Stimulated activated CD4-positive, alpha-beta T cell treated with anti-CD3 and anti-CD28 coated beads, Interleukin-12 subunit alpha, Interleukin-12 subunit beta, amount 100 ng/mL, for 4 hours (primary cell): ENCODE measurements around the gene PLD6.
"Not testable (repeated sequence)": the region's sequence is repeated elsewhere in the genome, so short reads cannot be mapped to it uniquely, and the experiment has no call there.

Experiments
- DNase-seq: peaks from one replicate; pipeline ENCODE4 v3.0.0-alpha.2; 2020

The PLD6 gene

GRCh38 chr17:17172990-17173389 lies 33.1 kb downstream of the PLD6 start:
- no peak for DNase-seq

- DNase-seq: no peak
Observed at GRCh38 chr17:17172001-17172939, 33.9 kb downstream of the PLD6 start.

GRCh38 chr17:17171186-17171585 lies 34.9 kb downstream of the PLD6 start:
- DNase-seq: no peak

- DNase-seq: no peak
Observed at GRCh38 chr17:17170346-17170985, 35.7 kb downstream of the PLD6 start.

- DNase-seq: no peak
Observed at GRCh38 chr17:17169396-17169795, 36.7 kb downstream of the PLD6 start.

- no peak for DNase-seq
Observed at GRCh38 chr17:17168401-17168800, 37.7 kb downstream of the PLD6 start.

GRCh38 chr17:17167986-17168385 lies 38.1 kb downstream of the PLD6 start:
- DNase-seq: no peak

GRCh38 chr17:17167356-17167755 lies 38.8 kb downstream of the PLD6 start:
- DNase-seq: no peak

- no peak for DNase-seq
Observed at GRCh38 chr17:17166446-17166845, 39.7 kb downstream of the PLD6 start.

- DNase-seq: no peak
Observed at GRCh38 chr17:17165666-17166308, 40.3 kb downstream of the PLD6 start.

- DNase-seq: no peak
Observed at GRCh38 chr17:17164676-17165075, 41.5 kb downstream of the PLD6 start.

GRCh38 chr17:17164156-17164555 lies 42.0 kb downstream of the PLD6 start:
- DNase-seq: no peak

GRCh38 chr17:17161759-17162158 lies 44.4 kb downstream of the PLD6 start:
- DNase-seq: no peak

GRCh38 chr17:17161121-17161520 lies 45.0 kb downstream of the PLD6 start:
- DNase-seq: no peak

GRCh38 chr17:17159571-17159970 lies 46.6 kb downstream of the PLD6 start:
- DNase-seq: no peak

GRCh38 chr17:17158506-17158905 lies 47.6 kb downstream of the PLD6 start:
- not testable (repeated sequence) for DNase-seq

- no peak for DNase-seq
Observed at GRCh38 chr17:17157041-17157440, 49.1 kb downstream of the PLD6 start.

- no peak for DNase-seq
Observed at GRCh38 chr17:17156511-17156910, 49.6 kb downstream of the PLD6 start.

- DNase-seq: no peak
Observed at GRCh38 chr17:17156107-17156506, 50.0 kb downstream of the PLD6 start.

GRCh38 chr17:17155568-17155967 lies 50.6 kb downstream of the PLD6 start:
- DNase-seq: no peak

- no peak for DNase-seq
Observed at GRCh38 chr17:17154981-17155380, 51.2 kb downstream of the PLD6 start.

- DNase-seq: no peak
Observed at GRCh38 chr17:17154556-17154955, 51.6 kb downstream of the PLD6 start.

GRCh38 chr17:17153709-17154108 lies 52.4 kb downstream of the PLD6 start:
- no peak for DNase-seq

- DNase-seq: no peak
Observed at GRCh38 chr17:17153071-17153470, 53.1 kb downstream of the PLD6 start.
